H1 (cell line): Measurements from ENCODE around the gene ZNF835. TPM values are rescaled to one million over a fixed set of nuclear protein-coding genes. Genes with fewer than 3 reads are reported as not detected.

Experiments
- CTCF ChIA-PET: fragments of 300-600 bp; sonication (Branson Sonifier 250); formaldehyde crosslinking; loops from one replicate; lab custom pipeline; 2021; ENCODE audit not compliant: partially characterized antibody; lab: Charles Lee
- POLR2A ChIA-PET: fragments of 300-600 bp; sonication (Branson Sonifier 250); formaldehyde crosslinking; loops from one replicate; lab custom pipeline; 2021; ENCODE audit warnings: inconsistent platforms; ENCODE audit not compliant: partially characterized antibody; lab: Charles Lee
- DNase-seq, 2 experiments: peaks; one replicate each; pipeline versions ENCODE4 v3.0.0 to v3.0.0-alpha.2; 2010 to 2022; ENCODE audit warnings: low spot score in 2 of 2, low read depth in 1 of 2, mixed read lengths in 1 of 2
- FAIRE-seq: peaks from 2 replicates; lab custom pipeline; 2011; peaks lifted over from hg19 to GRCh38; lab: Jason Lieb, UNC
- H2AFZ ChIP-seq: 2 replicates; pipeline ENCODE4 v1.8.1; 2012; ENCODE audit warnings: low read length, inconsistent platforms
- H2AK5ac ChIP-seq: 2 replicates; pipeline ENCODE4 v1.6.1; 2013; ENCODE audit warnings: low read depth, low read length
- H2BK120ac ChIP-seq: replicated peaks from 2 replicates; pipeline ENCODE3; 2013; ENCODE audit warnings: low read depth, low read length, inconsistent platforms
- H2BK12ac ChIP-seq: 2 replicates; pipeline ENCODE4 v1.6.1; 2013; ENCODE audit warnings: low read depth, low read length
- H2BK15ac ChIP-seq: 2 replicates; pipeline ENCODE4 v1.6.1; 2013; ENCODE audit warnings: low read length
- H2BK20ac ChIP-seq: 2 replicates; pipeline ENCODE4 v1.6.1; 2013; ENCODE audit warnings: low read length
- H2BK5ac ChIP-seq: 2 replicates; pipeline ENCODE4 v1.6.1; 2013; ENCODE audit warnings: low read depth, low read length
- H3K14ac ChIP-seq: 2 replicates; pipeline ENCODE4 v1.6.1; 2013; ENCODE audit warnings: inconsistent platforms; ENCODE audit not compliant: insufficient read length
- H3K18ac ChIP-seq: 2 replicates; pipeline ENCODE4 v1.6.1; 2013; ENCODE audit warnings: low read length; ENCODE audit errors: extremely low read depth
- H3K23ac ChIP-seq: 2 replicates; pipeline ENCODE4 v1.6.1; 2013; ENCODE audit warnings: inconsistent platforms; ENCODE audit not compliant: insufficient read length
- H3K23me2 ChIP-seq: 2 replicates; pipeline ENCODE4 v1.6.1; 2013; ENCODE audit warnings: low read depth, low read length
- H3K27ac ChIP-seq: 2 replicates; pipeline ENCODE4 v1.6.1; 2011; ENCODE audit warnings: low read depth, low read length, inconsistent platforms
- H3K27me3 ChIP-seq, 4 experiments: replicated peaks in 1 of 4; 1 replicate in 1 of 4; 2 replicates in 3 of 4; pipeline versions ENCODE4 v1.6.1 to v1.8.1; 2011 to 2013; ENCODE audit warnings: low read length in 3 of 4, mild to moderate bottlenecking in 3 of 4, inconsistent platforms in 2 of 4, mixed read lengths in 2 of 4, moderate library complexity in 1 of 4; ENCODE audit not compliant: control insufficient read depth in 3 of 4, insufficient read depth in 3 of 4; ENCODE audit errors: extremely low read depth in 1 of 4
- H3K36me3 ChIP-seq, 4 experiments: 2 replicates each; pipeline versions ENCODE4 v1.6.1 to v1.8.1; 2011 to 2013; ENCODE audit warnings: mild to moderate bottlenecking in 4 of 4, low read length in 3 of 4, moderate library complexity in 2 of 4, control low read depth in 1 of 4, inconsistent platforms in 1 of 4; ENCODE audit not compliant: insufficient read depth in 4 of 4, control insufficient read depth in 2 of 4
- H3K4ac ChIP-seq: replicated peaks from 2 replicates; pipeline ENCODE3; 2013; ENCODE audit warnings: low read length, low read depth, mixed read lengths, inconsistent platforms; ENCODE audit not compliant: insufficient read length
- H3K4me1 ChIP-seq, 4 experiments: replicated peaks in 1 of 4; 1 replicate in 1 of 4; 2 replicates in 3 of 4; pipeline versions ENCODE4 v1.6.1 to v1.8.1; 2011 to 2013; ENCODE audit warnings: low read length in 3 of 4, inconsistent platforms in 2 of 4, mixed read lengths in 1 of 4; ENCODE audit not compliant: insufficient read depth in 4 of 4, control insufficient read depth in 3 of 4
- H3K4me2 ChIP-seq, 2 experiments: 2 replicates each; pipeline versions ENCODE4 v1.6.1 to v1.8.1; 2011 to 2013; ENCODE audit warnings: low read depth in 2 of 2, low read length in 2 of 2, control low read depth in 1 of 2, inconsistent platforms in 1 of 2, mild to moderate bottlenecking in 1 of 2; ENCODE audit not compliant: insufficient read depth in 1 of 2
- H3K4me3 ChIP-seq, 4 experiments: fragments of 200-600, 300-600 bp in 1 of 4; sonication (generic), shearing (Covaris generic), sonication (Bioruptor Twin) in 1 of 4; 2 replicates each; pipeline versions ENCODE4 v1.5.1 to v1.8.1; 2011 to 2016; ENCODE audit warnings: low read length in 4 of 4, low read depth in 3 of 4, control low read depth in 2 of 4, inconsistent platforms in 2 of 4, mild to moderate bottlenecking in 2 of 4, mixed read lengths in 1 of 4, moderate library complexity in 1 of 4; ENCODE audit not compliant: insufficient read depth in 2 of 4; ENCODE audit errors: extremely low read depth in 1 of 4
- H3K56ac ChIP-seq: replicated peaks from 2 replicates; pipeline ENCODE3; 2013; ENCODE audit warnings: low read depth, mild to moderate bottlenecking, mixed read lengths, low read length, inconsistent platforms; ENCODE audit not compliant: insufficient read length
- H3K79me1 ChIP-seq: 2 replicates; pipeline ENCODE4 v1.6.1; 2013; ENCODE audit warnings: low read depth, low read length, control low read depth
- H3K79me2 ChIP-seq, 2 experiments: 2 replicates each; pipeline versions ENCODE4 v1.6.1 to v1.8.1; 2012 to 2013; ENCODE audit warnings: low read length in 2 of 2, mild to moderate bottlenecking in 2 of 2, inconsistent platforms in 1 of 2; ENCODE audit not compliant: insufficient read depth in 2 of 2, control insufficient read depth in 1 of 2
- H3K9ac ChIP-seq, 4 experiments: replicated peaks in 1 of 4; 1 replicate in 1 of 4; 2 replicates in 3 of 4; pipeline versions ENCODE4 v1.6.1 to v1.8.1; 2011 to 2013; ENCODE audit warnings: low read depth in 3 of 4, low read length in 3 of 4, control low read depth in 2 of 4, mild to moderate bottlenecking in 2 of 4, moderate library complexity in 2 of 4, inconsistent platforms in 1 of 4; ENCODE audit errors: extremely low read depth in 1 of 4
- H3K9me3 ChIP-seq, 2 experiments: 2 replicates each; pipeline versions ENCODE4 v1.6.1 to v1.8.1; 2012 to 2013; ENCODE audit warnings: mild to moderate bottlenecking in 2 of 2, moderate library complexity in 2 of 2, control low read depth in 1 of 2, inconsistent platforms in 1 of 2, low read depth in 1 of 2, low read length in 1 of 2, mixed read lengths in 1 of 2; ENCODE audit not compliant: insufficient read depth in 2 of 2
- H4K20me1 ChIP-seq, 2 experiments: replicated peaks in 1 of 2; 2 replicates each; pipeline versions ENCODE3 to v1.8.1; 2011 to 2013; ENCODE audit warnings: inconsistent platforms in 2 of 2, low read length in 2 of 2, mild to moderate bottlenecking in 1 of 2; ENCODE audit not compliant: insufficient read depth in 2 of 2, control insufficient read depth in 1 of 2
- H4K5ac ChIP-seq: 2 replicates; pipeline ENCODE4 v1.6.1; 2013; ENCODE audit warnings: low read length, low read depth, mixed read lengths, inconsistent platforms; ENCODE audit not compliant: insufficient read length
- H4K8ac ChIP-seq: 2 replicates; pipeline ENCODE4 v1.8.0; 2013; ENCODE audit warnings: mild to moderate bottlenecking, moderate library complexity, low read length, inconsistent platforms; ENCODE audit not compliant: insufficient read depth; ENCODE audit errors: extremely low read depth
- H4K91ac ChIP-seq: replicated peaks from 2 replicates; pipeline ENCODE3; 2013; ENCODE audit warnings: low read length, mixed read lengths, inconsistent platforms; ENCODE audit not compliant: insufficient read length
- CBX5 ChIP-seq: fragments of 300-800, 300-1000 bp; sonication (generic); IDR thresholded peaks from 2 replicates; pipeline ENCODE4 v1.7.1; 2016; ENCODE audit warnings: antibody characterized with exemption, low read length, low read depth
- SIN3A ChIP-seq, 2 experiments: IDR thresholded peaks in 1 of 2; conservative IDR thresholded peaks in 1 of 2; 2 replicates each; pipeline ENCODE4 v1.6.1; 2011 to 2012; ENCODE audit warnings: low read length in 2 of 2, improper control_type of control experiment in 1 of 2, low read depth in 1 of 2, mild to moderate bottlenecking in 1 of 2
- SIRT6 ChIP-seq: IDR thresholded peaks from one replicate; pipeline ENCODE4 v1.7.1; 2012; ENCODE audit warnings: low read length, inconsistent platforms
- SUZ12 ChIP-seq: fragments of 200-600 bp; sonication (generic); IDR thresholded peaks from 2 replicates; pipeline ENCODE4 v1.6.1; 2012; ENCODE audit warnings: mild to moderate bottlenecking, inconsistent platforms, low read length, moderate library complexity, mixed read lengths
- WGBS, 2 experiments: shearing (Covaris generic) in 1 of 2; methylation state at CpG; one replicate each; pipeline versions ENCODE4 v1.1.6 to v1.1.7; 2013 to 2015; ENCODE audit warnings: low lambda C conversion rate in 2 of 2, mixed read lengths in 2 of 2, inconsistent platforms in 1 of 2, low coverage in 1 of 2, missing lambda C conversion rate in 1 of 2; ENCODE audit not compliant: insufficient replicate concordance in 2 of 2, insufficient coverage in 1 of 2, insufficient read length in 1 of 2; ENCODE audit errors: extremely low coverage in 1 of 2, missing lambda C conversion rate in 1 of 2; 5-methylcytosine and 5-hydroxymethylcytosine counted together
- polyA plus RNA-seq, 7 experiments: library from polyadenylated mRNA; depleted of rRNA in 3 of 7; stranded (reverse) in 5 of 7; unstranded in 2 of 7; fragments of >200 nt in 5 of 7; fragments of 200-250 nt in 2 of 7; gene quantifications; 1 replicate in 5 of 7; 2 replicates in 1 of 7; 4 replicates in 1 of 7; pipeline versions ENCODE4 v1.2.1 to v1.2.3, GENCODE V29; 2011 to 2013; ENCODE audit warnings: missing spikeins in 2 of 7, mixed read lengths in 2 of 7
- total RNA-seq: library from RNA; stranded (reverse); fragmentation: NEBNext Ultra II Directional; extraction: Animal tissue kit (Norgen Biotek cat#: 25700); gene quantifications from 2 replicates; pipeline ENCODE4 v1.2.1, GENCODE V29; 2021
- TF ChIP-seq, protein P1 (sequence below): IDR thresholded peaks from 2 replicates; pipeline ENCODE4 v1.6.1; 2012; ENCODE audit warnings: low read length, inconsistent platforms

Gene ZNF835
- total and polyA plus RNA-seq, 2 of the 8 experiments (the other 6 are each of a cell fraction or from before 2014, with no cell fraction given) = 0.02 to 1.8 TPM

DNA sequence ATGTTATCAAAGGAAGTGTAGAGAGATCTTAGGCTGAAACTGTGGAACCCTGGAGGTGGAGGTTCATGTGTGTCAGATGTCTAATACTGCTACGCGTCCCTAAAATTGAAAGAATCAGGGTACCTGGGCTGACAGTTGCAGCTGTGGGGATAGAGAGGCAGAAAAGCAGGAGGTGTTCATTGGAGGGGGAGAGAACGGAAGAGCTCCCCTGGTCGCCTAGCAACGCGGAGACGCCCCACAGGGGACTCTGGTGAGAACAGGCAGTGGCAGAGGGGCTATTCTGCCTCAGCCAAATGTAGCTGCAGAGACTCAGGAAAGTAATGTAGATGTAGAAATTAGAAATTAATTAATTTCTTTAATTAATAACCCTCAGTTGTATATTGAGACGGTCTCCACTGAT, 10.1 kb upstream of the ZNF835 start:
- Histone ChIP-seq H2BK20ac (no peak overlapping the region), H2BK120ac (no peak overlapping the region), H3K79me1 (no peaks in the 10 kb centered on the region), H2BK12ac (no peak overlapping the region), H3K4ac (no peak overlapping the region), H3K4me3 (no peak overlapping the region), H4K20me1 (no peaks in the 10 kb centered on the region), H3K18ac (no peak overlapping the region), H4K91ac (no peak overlapping the region), H2BK15ac (no peak overlapping the region), H3K9me3 (peaks cover 32 to 85% of the 10 kb centered on the region in 2 experiments; a peak in 3 of 4 replicates), H3K56ac (no peak overlapping the region), H3K23me2 (no peaks in the 10 kb centered on the region), H3K14ac (no peak overlapping the region), H2BK5ac (no peak overlapping the region), H3K9ac (no peak overlapping the region), H3K23ac (no peak overlapping the region), H3K79me2 (no peaks in the 10 kb centered on the region), H4K8ac (no peak overlapping the region), H4K5ac (no peak overlapping the region), H3K4me1 (no peaks in the 10 kb centered on the region), H3K36me3 (no peaks in the 10 kb centered on the region), H3K27ac (no peak overlapping the region), H2AFZ (no peak overlapping the region), H2AK5ac (no peak overlapping the region), H3K27me3 (no peaks in the 10 kb centered on the region), H3K4me2 (no peak overlapping the region)
- POLR2A ChIA-PET = no interaction called here
- FAIRE-seq = no peak
- CTCF ChIA-PET = no interaction called here
- WGBS, 2 experiments = 87% methylated on average over 8 of the region's 8 CpGs; no CpG with 5 or more reads in 1 of the 2 experiments
- DNase-seq = no peak
- TF ChIP-seq, protein P1, sequence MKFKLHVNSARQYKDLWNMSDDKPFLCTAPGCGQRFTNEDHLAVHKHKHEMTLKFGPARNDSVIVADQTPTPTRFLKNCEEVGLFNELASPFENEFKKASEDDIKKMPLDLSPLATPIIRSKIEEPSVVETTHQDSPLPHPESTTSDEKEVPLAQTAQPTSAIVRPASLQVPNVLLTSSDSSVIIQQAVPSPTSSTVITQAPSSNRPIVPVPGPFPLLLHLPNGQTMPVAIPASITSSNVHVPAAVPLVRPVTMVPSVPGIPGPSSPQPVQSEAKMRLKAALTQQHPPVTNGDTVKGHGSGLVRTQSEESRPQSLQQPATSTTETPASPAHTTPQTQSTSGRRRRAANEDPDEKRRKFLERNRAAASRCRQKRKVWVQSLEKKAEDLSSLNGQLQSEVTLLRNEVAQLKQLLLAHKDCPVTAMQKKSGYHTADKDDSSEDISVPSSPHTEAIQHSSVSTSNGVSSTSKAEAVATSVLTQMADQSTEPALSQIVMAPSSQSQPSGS = no peak
- TF ChIP-seq SUZ12 (no peak), SIN3A (conservative IDR thresholded peaks at IDR 0.05 in 1 of 2, IDR thresholded peaks at IDR 0.05 in 1 of 2; ENCODE audit: low read depth in 1 of 2, low read length in 2 of 2) (no peak), SIRT6 (no peak), CBX5 (no peak)
